Left forelimb (tissue), 1 donor: ENCODE data around the gene ANTXR1.

ENCODE experiments used
- DNase-seq: peaks from one replicate; pipeline ENCODE4 v3.0.0-alpha.2; 2018; ENCODE audit warnings: low spot score

The ANTXR1 gene

GRCh38 chr2:69013142-69013839, at the start of gene ANTXR1:
Gene ANTXR1, plus strand, starts transcription at chr2:69013179. Its CDS starts 321 bp downstream, at chr2:69013500.
- DNase-seq: peak; percentile 90

DNA sequence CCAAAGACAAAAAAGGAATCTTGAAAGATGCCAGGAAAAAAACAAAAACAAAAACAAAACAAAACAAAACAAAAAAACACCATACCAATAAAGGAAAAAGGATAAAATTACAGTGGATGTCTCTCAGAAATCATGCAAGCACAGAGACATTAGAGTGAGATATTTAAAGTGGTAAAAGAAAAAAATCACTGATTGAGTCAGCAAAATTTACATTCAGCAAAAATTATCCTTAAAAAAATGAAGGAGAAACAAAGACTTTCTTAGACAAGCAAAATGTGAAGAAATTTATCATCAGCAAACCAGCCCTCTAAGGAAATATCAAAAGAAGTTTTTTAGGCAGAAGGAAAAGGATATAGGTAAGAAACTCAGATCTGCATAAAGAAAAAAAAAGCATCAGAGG, 48.7 kb upstream of the ANTXR1 start:
- no peak for DNase-seq

GRCh38 chr2:68968221-68968620, 44.8 kb upstream of the ANTXR1 start:
- no peak for DNase-seq

DNA sequence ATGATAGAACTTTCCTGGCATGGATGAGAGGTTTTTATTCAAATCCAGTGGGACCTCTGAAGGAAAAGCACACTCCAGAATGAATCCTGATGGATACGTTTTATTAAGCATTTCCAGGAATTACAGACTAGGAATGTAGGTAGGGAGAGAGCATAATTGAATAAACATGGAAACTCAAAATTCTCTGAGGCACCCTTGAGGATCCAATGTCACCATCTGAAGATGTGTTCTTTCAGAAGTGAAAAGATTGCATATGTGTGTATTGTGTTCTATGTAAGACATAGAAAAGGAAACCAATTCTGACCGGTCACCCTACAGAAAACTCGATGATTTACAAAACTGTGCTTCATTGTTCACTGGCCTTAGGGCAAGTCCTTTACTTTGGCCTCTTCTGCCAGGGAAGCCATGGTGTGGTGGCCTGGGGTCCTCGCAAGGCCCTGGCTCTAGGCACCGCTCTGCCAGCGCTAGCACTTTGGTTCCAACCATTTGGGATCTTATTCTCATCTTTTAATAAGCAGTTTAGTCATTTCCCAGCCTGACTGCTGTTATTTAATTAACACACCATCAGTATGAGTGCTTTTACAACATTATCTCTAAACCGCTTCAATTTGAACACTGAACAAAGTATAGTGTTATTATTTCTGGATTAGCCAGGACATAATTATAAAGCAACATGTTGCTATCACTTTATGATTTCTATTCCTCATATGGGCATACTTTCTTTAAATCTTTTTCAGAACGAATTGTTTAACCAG, 43.1 kb upstream of the ANTXR1 start:
- no peak for DNase-seq

- no peak for DNase-seq
Measured at GRCh38 chr2:68970566-68971265, 42.3 kb upstream of the ANTXR1 start.

- DNase-seq: no peak
Measured at GRCh38 chr2:68971591-68972231, 41.3 kb upstream of the ANTXR1 start.

- no peak for DNase-seq
Measured at GRCh38 chr2:68974251-68974650, 38.7 kb upstream of the ANTXR1 start, which contains the start of gene GKN1. Gene GKN1, plus strand, starts transcription at chr2:68974636. Its CDS starts 42 bp downstream, at chr2:68974678.

DNA sequence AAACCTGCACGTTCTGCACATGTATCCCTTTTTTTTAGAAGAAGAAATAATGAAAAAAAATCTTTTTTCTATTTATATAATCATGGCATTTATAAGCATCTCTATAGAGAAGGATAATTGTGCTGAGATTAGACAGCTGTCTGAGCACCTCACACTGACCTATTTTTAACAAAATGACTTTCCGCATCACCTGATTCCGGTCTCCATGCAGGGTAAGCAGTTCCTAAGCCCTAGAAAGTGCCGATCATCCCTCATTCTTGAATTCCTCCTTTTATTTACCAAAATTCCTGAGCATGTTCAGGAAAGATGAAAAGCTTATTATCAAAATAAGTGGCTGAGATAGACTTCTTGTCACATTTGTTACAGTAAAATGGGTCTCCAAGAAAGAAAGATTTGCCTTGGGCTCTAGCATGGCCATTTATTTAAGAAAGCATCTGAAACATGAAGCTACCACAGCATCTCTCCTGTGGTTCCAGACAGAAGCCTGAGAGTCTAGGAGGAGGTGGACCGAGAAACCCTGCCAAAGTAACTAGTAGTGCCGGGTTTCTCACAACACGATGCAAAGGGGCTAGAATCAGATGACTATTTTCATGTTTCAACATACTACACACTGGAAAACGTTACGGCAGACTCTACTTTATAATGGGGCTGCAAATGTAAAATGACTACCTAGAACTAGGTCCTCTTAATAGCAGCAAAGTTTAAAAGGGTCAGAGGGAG, 37.9 kb upstream of the ANTXR1 start:
- no peak for DNase-seq

DNA sequence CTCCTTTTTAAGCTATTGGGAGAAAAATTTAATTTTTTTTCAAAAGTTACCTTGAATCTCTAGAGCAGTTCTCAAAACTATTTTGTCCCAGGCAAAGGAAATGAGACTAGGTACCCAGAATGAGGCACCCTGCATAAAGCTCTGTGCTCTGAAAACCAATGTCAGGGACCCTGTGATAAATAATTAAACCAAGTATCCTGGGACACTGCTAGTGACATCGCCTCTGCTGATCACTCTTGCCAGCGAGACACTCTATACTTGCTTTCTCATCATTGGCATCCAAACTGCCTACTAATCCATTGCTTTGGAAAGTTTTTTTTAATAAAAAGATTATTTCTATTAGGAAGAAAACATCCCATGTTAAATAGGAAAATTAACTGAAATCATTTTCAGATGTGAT, 37.1 kb upstream of the ANTXR1 start:
- DNase-seq: no peak

DNA sequence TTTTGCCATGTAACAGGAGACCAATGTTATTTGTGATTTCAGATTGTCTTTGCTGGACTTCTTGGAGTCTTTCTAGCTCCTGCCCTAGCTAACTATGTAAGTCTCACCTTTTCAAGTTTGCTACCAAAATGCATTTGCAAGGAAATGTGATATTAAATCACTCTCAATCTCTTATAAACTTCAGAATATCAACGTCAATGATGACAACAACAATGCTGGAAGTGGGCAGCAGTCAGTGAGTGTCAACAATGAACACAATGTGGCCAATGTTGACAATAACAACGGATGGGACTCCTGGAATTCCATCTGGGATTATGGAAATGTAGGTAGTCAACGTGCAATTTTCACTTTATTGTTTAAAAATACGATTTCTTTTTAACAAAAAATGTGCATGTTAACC, 35.5 kb upstream of the ANTXR1 start:
- DNase-seq: no peak

- DNase-seq: no peak
Measured at GRCh38 chr2:68978098-68978497, 34.9 kb upstream of the ANTXR1 start.

DNA sequence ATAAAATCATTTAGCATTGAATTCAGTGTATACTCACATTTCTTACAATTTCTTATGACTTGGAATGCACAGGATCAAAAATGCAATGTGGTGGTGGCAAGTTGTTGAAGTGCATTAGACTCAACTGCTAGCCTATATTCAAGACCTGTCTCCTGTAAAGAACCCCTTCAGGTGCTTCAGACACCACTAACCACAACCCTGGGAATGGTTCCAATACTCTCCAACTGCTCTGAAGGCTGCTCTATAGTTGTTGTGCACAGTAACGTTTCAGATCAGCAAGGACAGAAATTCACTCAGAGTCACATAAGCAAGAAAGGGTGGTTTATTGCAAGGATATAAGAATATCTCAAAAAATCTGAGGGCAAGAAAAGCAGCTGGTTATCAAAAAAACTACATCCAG, 32.0 kb upstream of the ANTXR1 start:
- DNase-seq: no peak

GRCh38 chr2:68987021-68987503, 25.9 kb upstream of the ANTXR1 start:
- no peak for DNase-seq

- no peak for DNase-seq
Measured at GRCh38 chr2:68989035-68989434, 23.9 kb upstream of the ANTXR1 start.

DNA sequence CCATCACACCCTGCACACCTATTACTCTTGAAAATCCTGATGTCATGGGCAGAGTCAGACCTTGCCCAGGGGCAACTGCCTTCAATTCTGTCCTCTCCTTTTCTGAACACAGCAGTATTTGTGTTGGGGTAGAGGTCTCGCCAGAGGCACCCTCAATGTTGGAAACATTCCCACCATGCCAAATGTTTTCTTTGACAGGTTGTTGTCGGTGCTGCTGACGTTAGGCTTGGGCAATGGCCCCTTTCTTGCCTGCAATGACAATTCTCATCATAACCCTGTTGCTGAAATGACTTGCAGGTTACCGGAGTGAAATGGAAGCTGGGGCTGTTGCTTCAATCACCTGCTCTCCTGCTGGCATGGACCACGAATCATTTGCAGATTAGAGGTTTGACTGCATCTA, 20.6 kb upstream of the ANTXR1 start:
- DNase-seq: no peak

DNA sequence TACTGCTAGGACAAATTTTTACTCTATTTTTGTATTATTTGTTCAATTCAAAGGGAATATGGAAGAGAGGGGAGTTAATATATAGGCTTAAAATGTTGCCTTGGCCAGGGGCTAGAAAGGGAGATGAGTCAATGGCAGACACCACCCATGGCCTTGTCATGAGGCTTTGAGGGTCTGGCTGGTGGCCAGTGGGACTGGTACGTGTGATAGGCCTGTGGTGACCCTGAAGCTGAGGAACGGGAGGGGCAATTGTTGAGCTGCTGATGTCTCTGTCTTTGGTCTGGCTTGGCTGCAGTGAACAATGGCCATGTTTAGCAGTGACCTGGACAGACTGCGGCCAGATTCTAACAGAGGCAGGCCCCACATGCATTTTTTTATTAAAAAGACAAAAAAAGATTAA, 20.0 kb upstream of the ANTXR1 start:
- DNase-seq: no peak

GRCh38 chr2:68993660-68994059, 19.3 kb upstream of the ANTXR1 start:
- no peak for DNase-seq

DNA sequence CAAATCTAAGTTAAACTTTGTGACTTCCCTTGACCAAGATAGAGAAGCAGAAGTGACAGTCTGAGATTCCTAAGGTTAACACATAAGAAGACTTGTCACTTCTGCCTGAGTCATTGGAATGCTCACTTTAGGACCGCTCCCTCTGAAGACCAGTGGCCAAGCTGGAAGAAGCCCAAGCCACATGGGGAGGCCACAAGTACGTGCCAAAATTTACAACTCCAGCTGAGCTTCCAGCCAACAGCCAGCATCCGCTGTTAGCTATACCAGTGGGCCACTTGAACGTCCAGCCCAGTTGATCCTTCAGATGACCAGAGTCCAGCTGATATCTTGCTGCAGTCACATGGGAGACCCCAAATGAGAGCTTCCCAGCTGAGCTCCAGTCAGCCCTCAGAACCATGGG, 18.1 kb upstream of the ANTXR1 start:
- no peak for DNase-seq

DNA sequence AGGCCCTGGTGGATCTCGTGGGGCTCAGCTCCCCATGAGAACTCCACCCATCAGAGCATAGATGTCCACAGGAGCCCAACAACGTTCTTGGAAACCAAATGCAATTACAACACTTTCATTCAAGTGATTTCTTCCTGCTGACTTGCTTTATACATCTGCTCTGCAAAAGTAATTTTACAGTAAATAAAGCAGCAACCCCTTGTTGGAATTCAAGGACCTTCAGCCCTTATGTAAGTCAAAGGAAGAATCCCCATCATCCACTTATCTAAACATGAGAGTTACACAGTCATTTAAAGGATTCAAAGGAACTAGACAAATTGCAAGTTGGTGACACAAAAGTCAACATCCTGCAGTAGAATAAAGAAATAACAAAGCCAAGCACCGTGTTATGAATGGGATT, 17.1 kb upstream of the ANTXR1 start:
- no peak for DNase-seq

DNA sequence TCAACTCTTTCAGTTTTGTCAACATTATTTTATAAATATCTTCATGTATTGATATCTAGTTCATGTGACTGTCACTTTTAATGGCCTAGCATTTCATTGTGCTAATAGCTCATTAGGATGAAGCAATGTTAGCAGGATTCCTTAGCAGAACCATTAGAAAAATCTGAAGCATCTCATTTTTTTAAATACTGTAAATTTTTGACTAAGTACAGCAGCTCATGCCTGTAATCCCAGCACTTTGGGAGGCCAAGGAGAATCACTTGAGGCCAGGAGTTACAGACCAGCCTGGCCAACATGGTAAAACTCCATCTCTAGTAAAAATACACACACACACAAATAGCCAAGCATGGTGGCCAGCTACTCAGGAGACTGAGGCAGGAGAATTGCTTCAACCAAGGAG, 15.6 kb upstream of the ANTXR1 start:
- DNase-seq: no peak

- no peak for DNase-seq
Measured at GRCh38 chr2:69001879-69002278, 11.1 kb upstream of the ANTXR1 start.

DNA sequence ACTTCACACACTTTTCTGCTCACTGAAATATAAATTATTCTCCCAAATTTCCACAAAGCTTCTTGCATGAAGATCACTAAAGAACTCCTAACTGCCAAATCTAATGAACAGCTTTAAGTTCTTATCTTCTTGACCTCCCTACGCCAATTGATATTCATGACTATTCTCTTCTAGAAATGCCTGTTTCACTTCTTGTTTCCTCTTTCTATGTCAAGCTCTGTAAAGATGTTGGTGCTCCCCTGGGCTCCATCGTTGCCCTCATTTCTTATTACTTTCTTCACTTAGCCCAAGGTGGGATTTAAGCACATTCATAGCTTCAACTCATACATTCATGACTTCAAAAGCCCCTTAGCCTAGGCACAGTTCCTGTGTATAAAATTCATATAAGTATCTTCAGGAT, 9.2 kb upstream of the ANTXR1 start:
- DNase-seq: no peak
